HG03280 (cell line): ENCODE measurements around the gene CINP.
"Not testable (repeated sequence)": the region's sequence is repeated elsewhere in the genome, so short reads cannot be mapped to it uniquely, and the experiment has no call there.

Experiments used
- ATAC-seq: cut with Tn5 transposase; IDR thresholded peaks from one replicate; pipeline ENCODE4 v1.9.1; 2021; ENCODE audit warnings: mild to moderate bottlenecking, moderate library complexity; ENCODE audit not compliant: unreplicated experiment

The CINP gene

DNA sequence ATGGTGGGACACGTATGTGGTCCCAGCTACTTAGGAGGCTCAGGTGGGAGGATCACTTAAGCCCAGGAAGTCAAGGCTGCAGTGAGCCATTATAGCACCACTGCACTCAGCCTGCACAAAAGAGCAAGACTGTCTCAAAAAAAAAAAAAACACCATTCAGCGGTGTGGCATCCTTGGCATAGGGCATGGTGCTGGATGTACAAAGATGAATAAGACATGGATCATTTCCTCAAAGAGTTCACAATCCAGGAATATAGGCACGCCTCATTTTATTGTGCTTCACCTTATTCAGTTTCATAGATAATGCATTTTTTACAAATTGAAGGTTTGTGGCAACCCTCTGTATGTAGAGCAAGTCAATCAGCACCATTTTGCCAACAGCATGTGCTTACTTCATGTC, 6.4 kb downstream of the CINP start:
- ATAC-seq = no peak

DNA sequence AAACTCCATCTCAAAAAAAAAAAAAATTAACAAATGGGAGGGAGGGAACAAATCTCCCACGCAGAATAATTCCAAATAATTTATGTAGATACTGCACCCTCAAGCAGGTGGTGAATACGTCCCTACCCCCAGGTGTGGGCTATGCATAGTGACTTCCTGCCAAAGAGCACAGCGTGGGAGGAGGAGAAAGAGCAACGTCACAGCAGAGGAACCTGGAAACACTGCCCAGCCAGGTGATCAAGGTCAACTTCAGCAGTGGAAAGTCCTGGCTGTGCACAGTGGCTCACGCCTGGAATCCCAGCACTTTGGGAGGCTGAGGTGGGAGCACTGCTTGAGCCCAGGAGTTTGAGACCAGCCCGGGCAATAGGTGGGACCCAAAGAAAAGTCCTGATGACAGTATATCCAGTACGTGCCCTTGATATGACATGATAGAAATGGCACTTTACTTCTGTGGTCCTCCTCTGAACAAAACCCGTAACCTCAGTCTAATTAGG, 9.5 kb downstream of the CINP start:
- ATAC-seq = no peak

DNA sequence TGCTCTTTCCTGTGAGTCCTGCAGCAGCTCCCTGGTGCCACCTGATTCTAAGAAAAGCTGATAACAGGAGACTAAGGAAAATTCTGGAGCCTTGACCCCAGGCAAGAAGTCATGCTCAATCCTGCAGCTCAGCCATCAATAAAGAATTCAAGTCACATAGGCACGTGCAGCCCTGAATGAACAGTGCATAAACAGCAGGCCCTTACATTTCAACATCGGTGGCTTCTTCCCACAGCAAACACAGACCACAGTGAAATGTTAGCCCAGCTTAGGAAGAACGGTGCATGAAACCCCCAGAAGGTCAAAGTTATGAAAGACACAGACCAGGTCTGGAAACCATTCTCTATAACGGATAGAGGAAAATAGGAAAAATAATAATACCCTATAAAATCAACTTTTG, 10.5 kb downstream of the CINP start:
- no peak for ATAC-seq

DNA sequence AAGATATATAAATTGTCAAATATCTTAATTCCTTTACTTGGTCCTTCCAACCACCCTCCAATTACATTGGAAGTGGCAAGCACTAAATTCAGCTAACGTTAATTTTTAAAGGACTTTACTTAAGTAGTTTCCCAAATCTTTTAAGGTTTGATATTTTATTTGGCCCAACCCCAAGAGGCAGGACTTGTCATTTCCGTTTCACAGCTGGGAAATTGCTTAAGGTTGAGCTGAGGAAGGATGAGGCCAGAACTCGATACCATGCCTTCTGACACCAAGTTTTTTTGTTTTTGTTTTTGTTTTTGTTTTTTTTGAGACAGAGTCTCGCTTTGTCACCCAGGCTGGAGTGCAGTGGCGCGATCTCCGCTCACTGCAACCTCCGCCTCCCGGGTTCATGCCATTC, 11.1 kb downstream of the CINP start:
- not testable (repeated sequence) for ATAC-seq

DNA sequence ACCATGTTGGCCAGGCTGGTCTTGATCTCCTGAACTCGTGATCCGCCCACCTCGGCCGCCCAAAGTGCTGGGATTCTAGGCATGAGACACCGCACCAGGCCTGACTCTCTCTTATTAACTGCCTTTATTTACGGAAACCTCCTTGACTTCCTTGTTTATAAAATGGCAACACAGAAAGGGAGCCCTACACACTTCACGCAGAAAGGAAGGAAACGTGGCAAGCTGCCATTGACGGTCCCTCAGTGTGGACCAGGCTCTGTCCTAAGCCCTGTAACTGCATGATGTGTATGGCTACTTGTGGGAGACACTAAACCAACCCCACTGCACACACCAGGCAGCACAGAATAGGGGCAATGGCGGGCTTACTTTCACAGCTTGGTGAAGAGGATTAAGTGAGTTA, 11.7 kb downstream of the CINP start:
- ATAC-seq = no peak

DNA sequence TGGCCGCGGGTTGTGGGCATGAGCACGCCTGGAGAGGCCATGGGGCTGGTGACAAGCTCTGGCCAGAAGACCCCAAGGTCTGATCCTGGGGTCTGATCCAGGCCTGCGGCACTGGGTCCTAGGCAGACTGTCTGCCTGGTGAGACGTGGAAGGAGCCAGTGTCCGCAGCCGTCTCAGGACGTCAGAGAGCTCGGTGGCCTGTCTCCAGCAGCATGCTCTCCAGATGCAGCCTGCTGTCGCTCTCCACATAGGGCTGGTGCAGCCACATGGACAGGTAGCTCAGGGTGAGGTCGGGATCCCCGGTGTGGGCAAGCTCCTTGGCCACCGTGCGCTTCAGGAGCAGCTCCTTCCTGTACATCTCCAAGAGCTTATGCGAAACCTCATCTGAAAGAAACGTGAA, 14.3 kb downstream of the CINP start:
- ATAC-seq = no peak

DNA sequence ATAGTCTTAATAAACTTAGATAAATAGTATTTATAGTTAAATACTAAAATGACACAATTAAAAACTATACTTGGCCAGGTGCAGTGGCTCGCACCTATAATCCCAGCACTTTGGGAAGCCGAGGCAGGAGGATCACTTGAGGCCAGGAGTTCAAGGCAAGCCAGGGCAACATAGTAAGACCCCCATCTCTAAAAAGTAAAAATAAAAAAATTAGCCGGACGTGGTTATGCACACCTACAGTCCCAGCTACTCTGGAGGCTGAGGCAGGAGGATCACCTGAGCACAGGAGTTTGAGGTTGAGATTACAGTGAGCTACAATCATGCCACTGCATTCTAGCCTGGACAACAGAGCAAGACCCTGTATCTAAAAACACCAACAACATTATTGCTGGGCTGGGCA, 16.0 kb downstream of the CINP start:
- ATAC-seq = no peak

DNA sequence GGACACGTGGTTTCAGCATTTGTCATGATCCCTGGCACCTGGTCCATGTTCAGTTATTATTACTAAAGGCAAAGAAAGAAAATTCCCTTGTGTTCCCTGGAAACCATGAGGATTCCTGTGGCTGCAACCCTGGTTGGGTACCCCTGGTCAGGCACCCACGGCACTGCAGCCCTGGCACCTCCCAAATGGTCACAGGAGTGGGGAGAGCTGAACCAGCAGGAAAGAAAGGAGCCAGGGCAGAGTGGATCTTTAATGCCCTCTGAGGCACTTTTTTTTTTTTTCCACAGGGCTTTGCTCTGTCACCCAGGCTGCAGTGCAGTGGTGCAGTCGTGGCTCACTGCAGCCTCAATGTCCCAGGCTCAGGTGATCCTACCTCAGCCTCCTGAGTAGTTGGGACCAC, 17.5 kb downstream of the CINP start:
- no peak for ATAC-seq

DNA sequence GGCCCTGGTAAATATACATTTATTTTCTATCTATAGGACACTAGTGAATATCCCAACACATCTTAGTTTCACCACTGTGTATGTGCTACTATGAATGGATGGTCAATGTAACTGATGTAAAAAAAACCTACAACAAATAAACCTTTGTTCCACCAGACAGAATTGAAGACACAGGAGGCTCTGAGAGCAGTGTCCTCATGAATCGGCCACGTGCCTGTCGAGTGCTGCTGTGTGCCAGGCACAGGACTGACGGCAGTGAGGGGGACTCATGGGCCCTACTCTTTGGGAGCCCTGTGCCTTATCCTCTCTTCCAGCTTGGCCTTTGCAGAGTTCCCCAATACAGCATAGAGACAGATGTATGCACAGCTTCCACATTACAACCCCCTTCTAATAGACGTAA, 18.2 kb downstream of the CINP start:
- ATAC-seq = no peak

DNA sequence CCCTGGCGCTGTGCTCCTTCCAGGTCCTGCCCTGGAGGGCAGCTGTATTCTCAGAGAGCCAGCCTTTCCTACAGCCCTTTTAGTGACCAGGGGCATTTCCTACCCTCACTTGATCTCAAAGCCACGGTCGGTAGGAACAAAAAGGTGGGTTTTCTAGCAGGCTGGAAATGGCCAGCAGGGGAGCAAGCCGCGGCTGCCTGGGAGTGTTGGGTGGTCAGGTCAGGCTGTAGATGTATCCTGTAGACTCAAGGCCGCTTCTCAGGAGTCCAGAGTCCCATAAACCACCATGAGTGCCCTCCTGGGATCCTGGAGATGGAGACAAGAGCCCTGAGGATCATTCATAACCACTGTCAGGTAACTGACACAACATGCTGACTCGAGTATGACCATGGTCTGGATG, 18.6 kb downstream of the CINP start:
- ATAC-seq = no peak

DNA sequence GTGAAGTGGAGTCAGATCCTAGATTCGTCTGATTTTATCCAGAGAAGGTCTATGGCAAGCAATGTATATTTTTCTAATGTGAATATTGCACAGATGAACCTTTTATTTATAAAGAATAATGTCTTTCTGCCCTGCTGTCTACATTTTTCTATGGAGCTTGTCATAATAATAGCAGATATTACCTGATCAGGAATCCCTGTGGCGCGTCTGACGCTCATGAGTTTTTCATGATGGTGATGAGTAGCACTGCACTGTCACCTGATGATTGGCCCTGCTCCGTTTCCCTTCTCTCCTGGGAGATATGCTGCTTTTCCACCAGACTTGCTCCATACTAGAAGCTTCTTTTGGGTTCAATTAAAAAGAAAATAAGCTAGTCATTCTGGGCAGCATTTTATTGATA, 20.5 kb downstream of the CINP start:
- no peak for ATAC-seq

DNA sequence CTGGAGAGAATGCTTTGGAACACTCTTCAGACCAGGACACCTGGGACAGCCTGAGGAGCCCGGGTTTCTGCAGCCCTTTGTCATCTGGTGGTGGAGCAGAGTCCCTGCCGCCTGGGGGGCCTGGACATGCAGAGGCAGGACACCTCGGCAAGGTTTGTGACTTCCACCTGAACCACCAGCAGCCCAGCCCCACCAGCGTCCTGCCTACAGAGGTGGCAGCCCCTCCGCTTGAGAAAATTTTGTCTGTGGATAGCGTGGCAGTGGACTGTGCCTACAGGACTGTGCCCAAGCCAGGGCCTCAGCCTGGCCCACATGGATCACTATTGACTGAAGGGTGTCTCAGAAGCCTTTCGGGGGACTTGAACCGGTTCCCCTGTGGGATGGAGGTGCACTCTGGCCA, 21.1 kb downstream of the CINP start:
- no peak for ATAC-seq

DNA sequence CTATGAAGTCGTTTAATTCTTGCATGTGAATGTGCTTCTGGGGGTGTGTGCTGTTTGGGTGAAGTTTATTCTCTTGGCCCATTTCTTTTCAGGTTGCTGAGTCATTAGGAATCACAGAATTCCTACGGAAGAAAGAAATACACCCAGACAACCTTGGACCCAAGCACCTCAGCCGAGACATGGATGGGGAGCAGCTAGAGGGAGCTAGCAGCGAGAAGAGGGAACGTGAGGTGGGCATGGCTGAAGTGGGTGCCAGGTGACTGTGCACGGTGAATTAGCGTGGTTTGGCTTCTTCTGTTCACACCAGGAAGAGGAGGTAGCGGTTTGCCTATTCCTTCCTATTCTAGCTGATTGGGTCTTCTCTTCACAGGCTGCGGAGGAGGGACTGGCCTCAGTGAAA, 24.0 kb downstream of the CINP start:
- ATAC-seq = no peak

DNA sequence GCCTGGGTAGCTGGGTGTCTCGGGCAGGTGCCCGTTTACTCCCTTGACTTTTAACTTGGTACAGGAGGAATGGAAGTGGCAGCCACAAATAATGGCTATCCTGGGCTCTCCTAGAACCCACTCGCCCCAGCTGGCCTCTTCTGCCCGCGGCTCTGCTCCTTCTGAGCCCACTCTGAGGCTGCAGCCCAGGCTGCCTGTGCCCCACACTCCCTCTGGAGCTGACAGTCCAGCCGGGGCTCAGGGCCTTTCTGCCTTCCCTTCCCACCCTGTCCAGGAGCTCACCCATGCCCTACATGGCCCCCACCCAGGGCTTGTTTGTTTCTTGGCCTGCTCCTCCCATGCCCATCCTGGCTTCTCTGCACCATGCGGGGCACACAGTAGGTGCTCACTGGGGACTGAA, 27.5 kb downstream of the CINP start:
- no peak for ATAC-seq

DNA sequence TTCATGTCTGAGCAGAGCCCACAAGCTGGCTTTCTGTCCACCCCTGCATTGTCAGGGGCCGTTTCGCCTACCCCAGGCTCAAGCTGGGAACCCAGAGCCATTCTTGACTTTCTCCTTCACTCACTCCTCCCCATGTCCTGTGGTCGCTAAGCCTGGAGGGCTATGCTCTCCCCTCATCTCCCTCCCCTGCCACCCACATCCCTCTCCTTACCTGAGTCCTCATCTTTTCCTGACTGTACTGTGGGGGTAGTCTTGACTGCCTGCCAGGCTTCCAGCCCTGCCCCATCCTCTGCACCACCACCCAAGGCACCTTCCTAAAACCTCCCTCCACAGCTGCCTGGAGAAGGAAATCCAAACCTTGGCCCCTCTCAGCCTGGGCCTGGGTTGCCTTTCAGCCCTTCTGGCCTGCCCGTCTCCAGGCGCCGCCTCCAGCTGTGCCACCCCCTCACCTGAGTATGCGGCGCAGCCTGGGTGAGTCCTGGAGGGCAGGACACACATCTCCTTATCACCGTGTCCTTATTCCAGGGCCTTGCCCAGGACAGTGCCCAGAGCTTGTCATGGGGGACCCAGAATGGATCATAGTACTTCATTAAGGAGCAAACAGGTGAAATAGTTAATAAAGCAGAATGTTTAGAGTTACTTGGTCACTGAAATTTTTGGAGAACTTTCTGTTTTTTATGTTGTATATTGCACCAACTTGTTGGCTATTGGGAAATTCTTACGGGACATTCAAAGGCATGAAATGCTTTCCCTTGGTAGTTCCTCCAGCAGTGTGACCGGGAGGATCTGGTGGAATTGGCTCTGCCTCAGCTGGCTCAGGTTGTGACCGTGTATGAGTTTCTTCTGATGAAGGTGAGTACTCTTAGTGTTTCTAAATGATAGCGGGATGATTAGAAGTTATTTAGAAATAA, 28.6 kb downstream of the CINP start:
- no peak for ATAC-seq

DNA sequence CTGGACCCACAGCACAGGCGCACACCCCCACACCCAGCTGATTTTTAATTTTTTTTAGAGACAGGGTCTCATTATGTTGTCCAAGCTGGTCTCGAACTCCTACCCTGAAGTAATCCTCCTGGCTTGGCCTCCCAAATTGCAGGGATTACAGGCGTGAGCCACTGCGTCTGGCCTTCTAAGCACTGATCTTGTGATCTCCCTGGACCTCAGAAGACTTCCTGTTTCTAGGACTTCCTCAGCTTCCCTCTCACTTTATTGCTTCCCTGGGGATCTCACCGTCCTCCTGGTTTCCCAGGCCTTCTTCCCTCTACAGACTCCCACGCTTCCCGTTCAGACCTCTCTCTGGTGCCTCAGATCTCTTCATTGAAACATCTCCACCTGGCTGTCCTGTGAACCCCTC, 29.3 kb downstream of the CINP start:
- ATAC-seq = no peak

DNA sequence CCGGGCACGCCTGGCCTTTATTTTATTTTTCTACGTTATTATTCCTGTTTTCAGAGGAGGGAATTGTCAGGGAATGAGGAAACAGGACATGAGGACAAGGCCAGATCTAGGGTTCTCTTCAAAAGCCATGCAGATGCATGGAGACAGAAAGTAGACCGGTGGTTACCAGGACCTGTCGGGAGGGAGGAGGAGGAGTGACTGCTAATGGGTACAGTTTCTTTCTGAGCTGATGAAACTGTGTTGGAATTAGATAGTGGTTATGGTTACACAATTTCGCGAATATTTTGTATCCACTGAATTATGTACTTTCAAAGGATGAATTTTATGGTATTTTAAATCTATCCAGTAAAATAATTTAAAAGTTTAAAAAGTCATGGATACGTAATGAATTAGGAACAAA, 31.9 kb downstream of the CINP start:
- ATAC-seq = no peak

DNA sequence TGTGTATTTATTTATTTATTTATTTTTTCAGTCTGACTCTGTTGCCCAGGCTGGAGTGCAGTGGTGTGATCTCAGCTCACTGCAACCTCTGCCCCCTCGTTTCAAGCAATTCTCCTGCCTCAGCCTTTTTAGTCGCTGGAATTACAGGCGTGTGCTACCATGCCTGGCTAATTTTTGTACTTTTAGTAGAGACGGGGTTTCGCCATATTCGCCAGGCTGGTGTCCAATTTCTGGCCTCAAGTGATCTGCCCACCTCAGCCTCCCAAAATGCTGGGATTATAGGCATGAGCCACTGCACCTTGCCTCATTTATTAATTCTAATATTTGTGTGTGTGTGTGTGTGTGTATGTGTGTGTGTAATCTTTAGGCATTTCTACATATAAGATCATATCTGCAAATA, 33.3 kb downstream of the CINP start:
- not testable (repeated sequence) for ATAC-seq

DNA sequence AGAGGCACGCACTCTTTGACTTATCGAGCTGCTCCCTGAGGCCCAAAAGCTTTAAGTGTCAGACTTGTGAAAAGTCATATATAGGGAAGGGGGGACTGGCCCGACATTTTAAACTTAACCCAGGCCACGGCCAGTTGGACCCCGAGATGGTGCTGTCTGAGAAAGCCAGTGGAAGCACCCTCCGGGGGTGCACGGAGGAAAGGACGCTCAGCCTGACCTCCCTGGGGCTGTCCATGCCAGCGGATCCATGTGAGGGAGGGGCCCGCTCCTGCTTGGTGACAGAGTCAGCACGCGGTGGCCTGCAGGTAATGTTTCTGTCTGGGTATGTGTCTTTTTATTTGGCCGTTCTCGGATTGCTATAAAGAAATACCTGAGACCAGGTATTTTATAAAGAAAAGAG, 36.1 kb downstream of the CINP start:
- ATAC-seq = no peak

DNA sequence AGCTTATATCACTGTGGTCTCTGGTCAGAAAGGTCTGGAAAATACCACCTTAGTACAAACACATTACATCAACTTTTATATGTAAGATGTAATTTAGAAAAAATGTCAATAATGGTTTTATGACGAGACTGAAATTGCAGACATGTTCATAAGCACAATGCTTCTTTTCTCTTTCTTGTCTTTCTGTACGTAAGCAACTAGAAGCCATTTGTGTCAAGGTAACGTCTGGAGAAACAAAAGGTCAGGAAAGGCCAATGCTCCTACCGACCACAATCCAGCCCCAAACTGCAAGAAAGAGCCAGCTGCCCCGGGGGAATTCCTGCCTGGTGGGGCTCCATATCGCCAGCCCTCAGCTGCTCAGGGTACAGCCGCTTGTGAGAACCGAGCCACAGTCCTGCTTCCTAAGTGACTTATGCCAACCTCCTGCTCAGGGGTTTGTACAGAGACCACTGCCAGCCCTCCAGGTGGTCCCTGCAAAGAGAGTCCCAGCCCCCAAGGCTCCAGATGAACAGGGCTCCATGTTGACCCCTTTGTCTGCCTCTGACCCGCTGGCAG, 36.8 kb downstream of the CINP start:
- ATAC-seq = no peak

DNA sequence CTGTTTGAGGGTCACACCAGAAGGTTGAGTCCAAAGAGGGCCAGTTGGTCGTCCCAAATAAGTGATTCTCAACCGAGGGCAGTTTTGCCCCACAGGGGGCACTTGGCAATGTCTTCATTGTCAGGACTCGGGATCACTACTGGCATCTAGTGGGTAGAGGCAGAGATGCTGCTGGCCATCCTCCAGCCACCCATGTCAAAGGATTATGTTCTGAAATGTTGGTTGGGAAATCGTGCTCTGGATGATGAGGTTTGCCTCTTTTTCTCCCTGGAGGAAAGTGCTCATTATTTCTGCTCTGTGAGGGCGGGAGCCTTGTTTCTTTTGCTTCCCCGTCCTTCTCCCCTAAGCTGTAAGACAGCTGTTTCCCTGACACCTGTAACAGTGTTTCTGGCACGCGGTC, 39.6 kb downstream of the CINP start:
- ATAC-seq = no peak
